A673 (cell line): ENCODE results near the gene WBP1L. TPM values are rescaled to one million over a fixed set of nuclear protein-coding genes. Genes with fewer than 3 reads are reported as not detected.

Experiments
- BruUV-seq: library from RNA; stranded (reverse); fragments of 400-500 nt; replicated peaks from 2 replicates; lab custom pipeline; 2021; lab: Mats Ljungman, UMichigan
- CTCF ChIA-PET: fragments of 300-600 bp; sonication (Branson Sonifier 250); formaldehyde crosslinking; loops from one replicate; lab custom pipeline; 2022; ENCODE audit warnings: antibody characterized with exemption; lab: Charles Lee
- POLR2A ChIA-PET: fragments of 300-600 bp; sonication (Branson Sonifier 250); formaldehyde crosslinking; loops from one replicate; lab custom pipeline; 2022; ENCODE audit warnings: antibody characterized with exemption; ENCODE audit not compliant: low non-redundant PET; lab: Charles Lee
- DNase-seq: peaks from one replicate; pipeline ENCODE4 v3.0.0-alpha.2; 2015; ENCODE audit warnings: low spot score
- H3K27ac ChIP-seq: fragments of 200-600 bp; sonication (generic); 2 replicates; pipeline ENCODE4 v1.5.1; 2016; ENCODE audit warnings: mixed run types, low read depth, mild to moderate bottlenecking, mixed read lengths, antibody characterized with exemption, low read length; ENCODE audit not compliant: poor library complexity, severe bottlenecking
- H3K27me3 ChIP-seq: fragments of 200-600 bp; sonication (generic); replicated peaks from 2 replicates; pipeline ENCODE4 v1.6.1; 2017; ENCODE audit warnings: mixed run types, low read depth, mild to moderate bottlenecking, mixed read lengths, antibody characterized with exemption, low read length; ENCODE audit not compliant: insufficient read depth, poor library complexity
- H3K36me3 ChIP-seq: fragments of 200-600 bp; sonication (generic); 2 replicates; pipeline ENCODE4 v1.6.1; 2016; ENCODE audit warnings: mixed run types, mild to moderate bottlenecking, mixed read lengths, antibody characterized with exemption, low read length; ENCODE audit not compliant: insufficient read depth, poor library complexity, severe bottlenecking
- H3K4me1 ChIP-seq: fragments of 200-600 bp; sonication (generic); 2 replicates; pipeline ENCODE4 v1.6.1; 2017; ENCODE audit warnings: mixed run types, mild to moderate bottlenecking, mixed read lengths, antibody characterized with exemption, low read length; ENCODE audit not compliant: insufficient read depth, poor library complexity, severe bottlenecking
- H3K4me3 ChIP-seq: fragments of 200-600 bp; sonication (generic); 2 replicates; pipeline ENCODE4 v1.5.1; 2016; ENCODE audit warnings: low read depth, mixed run types, mild to moderate bottlenecking, mixed read lengths, low read length; ENCODE audit not compliant: poor library complexity, severe bottlenecking
- H3K9me3 ChIP-seq: fragments of 200-600 bp; sonication (generic); 2 replicates; pipeline ENCODE4 v1.6.1; 2016; ENCODE audit warnings: mixed run types, low read depth, mild to moderate bottlenecking, mixed read lengths, antibody characterized with exemption, low read length; ENCODE audit not compliant: poor library complexity, severe bottlenecking
- CTCF ChIP-seq: fragments of 300-800, 200-600 bp; sonication (generic); conservative IDR thresholded peaks from 2 replicates; pipeline ENCODE4 v1.5.1; 2017; ENCODE audit warnings: low read depth, mild to moderate bottlenecking, antibody characterized with exemption, low read length, moderate library complexity, mixed read lengths
- EZH2 ChIP-seq: fragments of 200-600 bp; sonication (generic); IDR thresholded peaks from 2 replicates; pipeline ENCODE4 v1.6.1; 2017; ENCODE audit warnings: borderline replicate concordance, low read depth, mild to moderate bottlenecking, mixed read lengths, antibody characterized with exemption, low read length; ENCODE audit not compliant: poor library complexity, severe bottlenecking
- intact Hi-C: fragments of 100-400 bp; cut with micrococcal nuclease; formaldehyde crosslinking; loops from one replicate; pipeline ENCODE4 v1.10.0; 2022; ENCODE audit not compliant: unreplicated experiment
- total RNA-seq: library from RNA; stranded (reverse); gene quantifications from 2 replicates; pipeline ENCODE4 v1.2.3, GENCODE V29; 2021

Gene WBP1L
- total RNA-seq, 1 experiment from 2014 or later, result 20.3 TPM

GRCh38 chr10:102775201-102775934, 31.6 kb downstream of the WBP1L start:
- Histone ChIP-seq H3K4me3 (peak overlapping the region; percentile 39), H3K4me1 (peaks cover 56% of the 10 kb centered on the region), H3K9me3 (no peaks in the 10 kb centered on the region), H3K27ac (peak overlapping the region; percentile 82), H3K27me3 (no peaks in the 10 kb centered on the region), H3K36me3 (no peaks in the 10 kb centered on the region)
- ChIA-PET CTCF (interaction anchor here (0.6 kb wide), 3 partner anchors 12 to 463 kb away, joined by 3 to 8 read pairs (median 3); no protein-coding TSS in a partner anchor), POLR2A (interaction anchor here (0.5 to 0.6 kb wide), 2 partner anchors 9 to 488 kb away, joined by 4 to 9 read pairs; no protein-coding TSS in a partner anchor)
- DNase-seq, result no peak
- no peak for TF ChIP-seq CTCF
- no peak for TF ChIP-seq EZH2
- intact Hi-C loops, result no loop called here
- no TSS peak for BruUV-seq

- no peaks in the 10 kb centered on the region for H3K9me3 ChIP-seq
- peaks cover 61% of the 10 kb centered on the region for H3K4me1 ChIP-seq
- H3K27ac ChIP-seq, result peak overlapping the region; percentile 82
- peak overlapping the region; percentile 39 for H3K4me3 ChIP-seq
- no peaks in the 10 kb centered on the region for H3K36me3 ChIP-seq
- no peaks in the 10 kb centered on the region for H3K27me3 ChIP-seq
- TSS peak; percentile 73 for BruUV-seq
- TF ChIP-seq CTCF, result no peak
- no peak for TF ChIP-seq EZH2
- peak; percentile 81 for DNase-seq
- CTCF ChIA-PET, result interaction anchor here (0.6 kb wide), 3 partner anchors 13 to 462 kb away, joined by 3 to 8 read pairs (median 3); no protein-coding TSS in a partner anchor
- POLR2A ChIA-PET, result interaction anchor here (0.6 kb wide), 1 partner anchor 488 kb away, joined by 4 read pairs; no protein-coding TSS in a partner anchor
- intact Hi-C loops, result no loop called here
Observed at GRCh38 chr10:102775935-102776669, 32.4 kb downstream of the WBP1L start.

- H3K4me3 ChIP-seq, result peak overlapping the region; percentile 39
- ChIA-PET POLR2A (no interaction called here), CTCF (interaction anchor here (1.0 kb wide), 1 partner anchor 23 kb away, joined by 3 read pairs; no protein-coding TSS in a partner anchor)
- peaks cover 61% of the 10 kb centered on the region for H3K4me1 ChIP-seq
- BruUV-seq, result no TSS peak
- DNase-seq, result peak; percentile 86
- H3K27ac ChIP-seq, result peak overlapping the region; percentile 82
- no peaks in the 10 kb centered on the region for H3K36me3 ChIP-seq
- TF ChIP-seq CTCF (no peak), EZH2 (no peak)
- intact Hi-C loops, result no loop called here
- H3K9me3 ChIP-seq, result no peaks in the 10 kb centered on the region
- H3K27me3 ChIP-seq, result no peaks in the 10 kb centered on the region
Observed at GRCh38 chr10:102776779-102777456, 33.2 kb downstream of the WBP1L start.
